Right lobe of liver (tissue), 4 donors: ENCODE data around the gene NOTCH1.

Source experiments
- POLR2A ChIP-seq: fragments of 450-650 bp; IDR thresholded peaks from one replicate; pipeline ENCODE4 v1.6.1; 2017; ENCODE audit warnings: antibody characterized with exemption, mild to moderate bottlenecking
- TF ChIP-seq, protein P1 (sequence below), 4 donors: fragments of 200-600 bp in 3 of 4; fragments of 450-650 bp in 1 of 4; IDR thresholded peaks; one replicate each; pipeline versions ENCODE4 v1.5.1 to v1.8.0; 2016 to 2022; ENCODE audit warnings: antibody characterized with exemption in 4 of 4, mild to moderate bottlenecking in 2 of 4
- donor health status: DM: no; HTN: no; CAD: no.
- donor health status: DM: no; HTN: no; CAD: no.
- donor health status: DM: no; HTN: yes; CAD: no.

DNA sequence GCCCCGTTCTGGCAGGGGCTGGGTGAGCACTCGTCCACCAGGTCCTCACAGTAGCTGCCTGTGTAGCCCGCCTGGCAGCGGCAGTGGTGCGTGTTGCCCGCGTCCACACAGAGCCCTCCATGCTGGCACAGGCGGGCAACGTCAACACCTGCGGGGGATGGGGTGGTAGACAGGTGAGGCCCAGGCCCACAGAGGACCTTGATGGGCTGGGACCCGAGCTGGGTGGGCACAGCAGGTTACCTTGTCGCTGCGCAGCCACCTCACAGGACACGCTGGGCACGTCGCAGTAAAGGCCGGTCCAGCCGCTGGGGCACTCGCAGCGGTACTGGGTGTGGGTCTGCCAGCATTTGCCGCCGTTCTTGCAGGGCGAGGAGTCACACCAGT is 37.9 kb downstream of the NOTCH1 start:
- TF ChIP-seq, protein P1, sequence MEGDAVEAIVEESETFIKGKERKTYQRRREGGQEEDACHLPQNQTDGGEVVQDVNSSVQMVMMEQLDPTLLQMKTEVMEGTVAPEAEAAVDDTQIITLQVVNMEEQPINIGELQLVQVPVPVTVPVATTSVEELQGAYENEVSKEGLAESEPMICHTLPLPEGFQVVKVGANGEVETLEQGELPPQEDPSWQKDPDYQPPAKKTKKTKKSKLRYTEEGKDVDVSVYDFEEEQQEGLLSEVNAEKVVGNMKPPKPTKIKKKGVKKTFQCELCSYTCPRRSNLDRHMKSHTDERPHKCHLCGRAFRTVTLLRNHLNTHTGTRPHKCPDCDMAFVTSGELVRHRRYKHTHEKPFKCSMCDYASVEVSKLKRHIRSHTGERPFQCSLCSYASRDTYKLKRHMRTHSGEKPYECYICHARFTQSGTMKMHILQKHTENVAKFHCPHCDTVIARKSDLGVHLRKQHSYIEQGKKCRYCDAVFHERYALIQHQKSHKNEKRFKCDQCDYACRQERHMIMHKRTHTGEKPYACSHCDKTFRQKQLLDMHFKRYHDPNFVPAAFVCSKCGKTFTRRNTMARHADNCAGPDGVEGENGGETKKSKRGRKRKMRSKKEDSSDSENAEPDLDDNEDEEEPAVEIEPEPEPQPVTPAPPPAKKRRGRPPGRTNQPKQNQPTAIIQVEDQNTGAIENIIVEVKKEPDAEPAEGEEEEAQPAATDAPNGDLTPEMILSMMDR (IDR thresholded peaks at IDR 0.05) = no peak
- no peak for TF ChIP-seq POLR2A
